Upper lobe of left lung (tissue), 4 donors: ENCODE results near the gene KCNJ6.

ENCODE experiments used
- CTCF ChIP-seq, 6 experiments: fragments of 450-650 bp in 4 of 6; fragments of 200-600 bp in 2 of 6; sonication (generic) in 2 of 6; IDR thresholded peaks; one replicate each; pipeline ENCODE4 v1.5.1; 2016 to 2019; ENCODE audit warnings: antibody characterized with exemption in 6 of 6
- EP300 ChIP-seq, 4 donors: sonication (generic); formaldehyde crosslinking; IDR thresholded peaks; one replicate each; pipeline ENCODE4 v1.5.1; 2017; ENCODE audit warnings: antibody characterized with exemption in 4 of 4, control low read depth in 2 of 4
- POLR2A ChIP-seq, 4 donors: fragments of 450-650 bp; IDR thresholded peaks; one replicate each; pipeline ENCODE4 v1.5.1; 2016 to 2017; ENCODE audit warnings: antibody characterized with exemption in 4 of 4, mild to moderate bottlenecking in 2 of 4

DNA sequence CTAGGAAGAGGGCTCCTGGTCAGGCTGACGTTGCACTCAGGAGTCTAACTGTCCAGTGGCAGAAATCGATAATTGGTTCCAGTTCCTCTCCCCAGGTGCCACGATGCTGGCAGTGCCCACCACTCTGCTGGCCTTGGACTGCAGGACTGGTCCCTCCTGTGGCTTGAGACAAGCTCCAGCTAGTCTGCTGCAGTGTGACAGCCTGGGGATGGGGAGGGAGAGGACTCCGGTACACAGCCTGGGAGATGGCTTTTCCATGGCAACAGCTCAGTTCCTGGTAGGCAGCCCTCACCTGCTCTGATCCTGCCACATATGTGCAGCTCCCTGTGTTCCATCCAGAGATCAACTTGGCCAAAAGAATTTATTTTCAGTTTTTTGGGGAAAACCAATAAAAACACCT, 239.3 kb downstream of the KCNJ6 start:
- no peak for TF ChIP-seq CTCF (IDR thresholded peaks at IDR 0.05)
- no peak for TF ChIP-seq EP300 (IDR thresholded peaks at IDR 0.05)
- TF ChIP-seq POLR2A (IDR thresholded peaks at IDR 0.05) = no peak
